Astrocyte of the cerebellum (primary cell): ENCODE results near the gene MRPL38.

Source experiments
- DNase-seq: peaks from one replicate; pipeline ENCODE4 v3.0.0-alpha.2; 2011; ENCODE audit warnings: low read depth
- H3K4me3 ChIP-seq: 2 replicates; pipeline ENCODE4 v1.5.1; 2011; ENCODE audit warnings: mild to moderate bottlenecking, low read depth, low read length, moderate library complexity
- in situ Hi-C: cut with HindIII; loops from 2 replicates; pipeline ENCODE4 v1.10.0; 2017; ENCODE audit warnings: low sequenced_read_pairs
- TF ChIP-seq, protein P1 (sequence below): IDR thresholded peaks from 2 replicates; pipeline ENCODE4 v1.5.1; 2012; ENCODE audit warnings: low read length, low read depth, moderate library complexity, mild to moderate bottlenecking; ENCODE audit errors: missing control alignments

MRPL38 gene

DNA sequence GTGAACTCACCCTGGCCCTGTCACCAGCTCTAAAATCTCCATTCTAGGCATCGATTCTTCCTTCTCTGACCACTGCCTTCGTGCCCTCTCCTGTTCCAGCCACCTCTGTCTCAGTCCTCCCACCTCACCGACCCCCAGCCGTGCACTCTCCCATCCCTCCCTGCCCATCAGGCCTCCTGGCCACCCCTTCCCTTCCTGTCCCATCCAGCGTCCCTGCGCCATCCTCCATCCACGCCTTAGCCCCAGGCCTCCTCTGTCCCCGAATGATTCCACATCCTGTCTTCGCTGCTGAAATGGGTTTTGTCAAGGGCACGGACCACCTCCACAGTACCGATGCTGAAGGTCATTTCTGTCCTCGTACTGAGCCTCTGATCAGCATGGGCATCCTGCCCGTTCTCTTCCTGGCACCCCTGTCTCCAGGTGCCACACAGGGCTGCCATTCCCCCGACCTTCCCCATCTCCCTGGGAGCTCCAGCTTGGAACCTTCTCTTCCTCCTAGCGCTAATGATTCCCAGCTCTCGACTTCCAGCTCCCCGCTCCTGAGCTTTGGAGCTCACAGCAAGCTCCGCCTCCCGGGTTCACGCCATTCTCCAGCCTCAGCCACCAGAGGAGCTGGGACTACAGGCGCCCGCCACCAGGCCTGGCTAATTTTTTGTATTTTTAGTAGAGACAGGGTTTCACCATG lies 10.5 kb downstream of the MRPL38 start:
- H3K4me3 ChIP-seq, result no peak overlapping the region
- in situ Hi-C loops, result no loop called here
- DNase-seq, result no peak
- TF ChIP-seq, protein P1, sequence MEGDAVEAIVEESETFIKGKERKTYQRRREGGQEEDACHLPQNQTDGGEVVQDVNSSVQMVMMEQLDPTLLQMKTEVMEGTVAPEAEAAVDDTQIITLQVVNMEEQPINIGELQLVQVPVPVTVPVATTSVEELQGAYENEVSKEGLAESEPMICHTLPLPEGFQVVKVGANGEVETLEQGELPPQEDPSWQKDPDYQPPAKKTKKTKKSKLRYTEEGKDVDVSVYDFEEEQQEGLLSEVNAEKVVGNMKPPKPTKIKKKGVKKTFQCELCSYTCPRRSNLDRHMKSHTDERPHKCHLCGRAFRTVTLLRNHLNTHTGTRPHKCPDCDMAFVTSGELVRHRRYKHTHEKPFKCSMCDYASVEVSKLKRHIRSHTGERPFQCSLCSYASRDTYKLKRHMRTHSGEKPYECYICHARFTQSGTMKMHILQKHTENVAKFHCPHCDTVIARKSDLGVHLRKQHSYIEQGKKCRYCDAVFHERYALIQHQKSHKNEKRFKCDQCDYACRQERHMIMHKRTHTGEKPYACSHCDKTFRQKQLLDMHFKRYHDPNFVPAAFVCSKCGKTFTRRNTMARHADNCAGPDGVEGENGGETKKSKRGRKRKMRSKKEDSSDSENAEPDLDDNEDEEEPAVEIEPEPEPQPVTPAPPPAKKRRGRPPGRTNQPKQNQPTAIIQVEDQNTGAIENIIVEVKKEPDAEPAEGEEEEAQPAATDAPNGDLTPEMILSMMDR, result no peak

DNA sequence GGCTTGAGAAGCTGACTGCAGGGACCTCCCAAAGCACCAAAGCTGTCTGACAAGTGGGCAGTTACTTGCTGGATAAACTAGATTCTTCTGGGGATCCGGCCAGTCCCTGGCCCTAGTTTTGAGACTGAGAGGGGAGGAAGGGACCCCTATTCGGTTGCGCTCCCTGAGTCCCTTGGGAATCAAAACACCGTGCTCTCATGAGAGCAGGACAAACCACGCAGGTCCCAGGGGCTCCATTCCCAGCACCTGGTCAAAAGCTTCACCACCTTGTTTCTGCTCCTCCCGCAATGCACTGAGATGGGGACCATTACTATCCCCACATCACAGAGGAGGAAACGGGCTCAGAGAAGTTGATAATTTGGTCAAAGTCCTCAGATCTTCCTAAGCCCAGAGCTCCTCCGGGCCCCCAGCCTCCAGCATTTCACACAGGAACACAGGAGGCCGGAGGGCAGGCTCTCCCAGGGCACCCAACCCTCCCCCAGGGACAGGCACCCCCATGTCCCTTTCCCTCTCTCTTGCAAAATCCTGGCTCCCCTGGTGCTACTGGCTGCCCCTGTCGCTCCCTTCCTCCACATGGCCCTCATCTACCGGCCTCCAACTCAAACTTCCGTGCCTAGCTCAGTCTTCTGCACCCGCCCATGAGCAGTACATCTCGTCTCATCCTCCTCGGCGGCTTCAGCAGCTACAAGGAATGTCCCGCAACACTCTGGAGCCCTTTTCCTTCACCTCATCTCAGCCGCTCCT lies 11.2 kb downstream of the MRPL38 start:
- no peak overlapping the region for H3K4me3 ChIP-seq
- in situ Hi-C loops, result no loop called here
- TF ChIP-seq, protein P1, result no peak
- no peak for DNase-seq

DNA sequence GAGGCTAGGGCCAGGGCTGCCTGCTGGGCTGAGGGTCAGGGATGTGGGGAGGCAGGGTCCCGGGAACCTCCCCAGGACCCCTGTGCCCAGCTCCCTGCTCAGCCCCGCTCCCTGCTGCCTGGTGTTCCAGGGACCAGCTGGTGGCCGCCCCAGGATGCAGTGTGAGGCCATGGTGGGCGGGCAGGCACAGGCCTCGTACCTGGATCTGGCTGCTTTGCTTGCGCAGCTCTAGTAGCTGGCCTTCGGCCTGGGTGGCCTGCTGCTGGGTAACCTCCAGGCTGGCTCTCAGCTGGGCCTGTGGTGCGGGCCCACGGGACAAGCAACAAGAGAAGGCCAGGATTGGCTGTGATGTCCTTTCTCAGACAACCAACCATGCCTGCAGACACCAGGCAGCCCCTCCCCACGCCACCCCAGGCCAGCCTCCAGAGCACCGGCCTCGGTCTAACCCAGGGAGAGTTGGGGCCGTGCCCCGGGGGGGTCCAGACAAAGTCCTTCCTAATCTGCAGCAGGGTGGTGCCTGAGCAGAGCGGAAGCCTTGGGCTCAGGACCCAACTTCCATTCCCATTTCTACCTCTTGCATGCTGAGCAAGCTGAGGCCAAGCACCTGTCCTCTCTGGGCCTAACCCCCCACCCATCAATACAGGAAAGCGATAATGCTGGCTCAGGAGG lies 12.0 kb downstream of the MRPL38 start:
- no peak for DNase-seq
- in situ Hi-C loops, result no loop called here
- TF ChIP-seq, protein P1, result no peak
- H3K4me3 ChIP-seq, result no peak overlapping the region

DNA sequence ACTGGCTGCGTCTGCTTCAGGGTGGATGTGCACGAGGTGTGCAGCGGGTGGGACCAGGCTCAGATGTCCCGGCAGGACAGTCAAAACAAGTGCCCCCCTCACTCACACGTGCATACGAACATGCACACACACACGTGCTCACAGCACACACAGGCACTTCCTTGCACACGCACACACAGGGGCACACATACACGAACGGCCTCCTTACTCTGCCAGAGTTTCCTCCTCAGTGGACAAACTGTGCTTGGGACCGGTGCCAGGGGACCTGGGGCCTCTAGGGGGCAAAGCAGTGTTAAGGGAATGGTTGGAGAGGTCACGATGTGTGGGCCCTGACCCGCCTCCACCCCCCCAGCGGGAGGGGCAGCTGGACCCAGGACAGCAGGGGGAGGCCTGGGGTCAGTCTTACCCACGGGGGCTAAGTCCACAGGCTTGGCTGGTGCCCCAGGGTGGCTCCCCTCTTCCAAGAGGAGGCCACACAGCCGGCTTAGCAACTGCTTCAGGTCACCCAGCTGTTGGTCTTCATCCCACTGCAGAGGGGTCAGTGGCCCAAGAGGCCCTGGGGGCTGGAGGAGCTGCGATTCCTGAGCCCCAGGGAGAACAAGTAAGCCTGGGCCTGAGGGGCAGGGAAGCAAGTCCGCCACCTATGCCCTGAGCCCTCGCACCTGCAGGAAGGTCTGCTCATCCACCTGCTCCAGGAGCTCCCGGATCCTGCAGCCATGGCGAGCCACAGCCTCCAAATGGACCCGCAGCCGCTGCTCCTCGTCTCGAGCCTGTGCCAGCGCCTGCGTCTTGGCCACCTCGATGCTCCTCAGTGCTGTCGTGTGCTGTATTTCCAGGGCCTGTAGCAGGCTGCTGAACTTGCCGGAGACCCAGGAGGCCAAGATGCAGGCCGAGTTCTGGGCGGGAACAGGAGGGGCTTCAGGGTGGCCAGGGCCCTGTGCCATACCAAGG lies 12.8 kb downstream of the MRPL38 start:
- H3K4me3 ChIP-seq, result no peak overlapping the region
- no peak for DNase-seq
- in situ Hi-C loops, result no loop called here
- TF ChIP-seq, protein P1, result no peak

DNA sequence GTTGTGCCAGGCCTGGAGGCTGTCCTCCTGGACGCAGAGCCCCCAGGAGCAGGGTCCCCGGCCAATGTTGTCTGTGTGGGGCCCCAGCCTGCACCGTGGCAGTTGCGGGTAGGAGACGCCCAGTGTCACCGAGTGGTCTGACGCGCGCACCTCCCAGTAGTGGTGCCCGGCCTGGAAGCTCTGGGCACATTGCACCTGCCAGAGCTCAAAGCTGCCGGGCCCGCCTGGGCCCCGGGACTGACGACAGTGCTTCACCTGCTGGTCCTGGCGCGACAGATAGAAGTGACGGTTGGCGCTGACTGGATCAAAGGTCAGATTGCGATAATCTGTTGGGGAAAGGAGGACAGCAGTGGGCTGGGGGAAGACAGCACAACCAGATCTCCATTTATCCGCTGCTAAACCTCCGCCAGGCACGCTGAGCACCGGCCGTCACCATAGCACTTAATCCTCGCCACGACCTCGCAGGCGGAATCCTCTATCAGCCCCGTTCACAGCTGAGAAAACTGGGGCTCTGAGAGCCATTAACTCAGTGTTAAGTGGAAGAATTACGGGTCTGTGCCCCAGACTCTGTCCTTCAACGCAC lies 13.6 kb downstream of the MRPL38 start:
- no peak for DNase-seq
- no peak overlapping the region for H3K4me3 ChIP-seq
- TF ChIP-seq, protein P1, result no peak
- in situ Hi-C loops, result no loop called here

DNA sequence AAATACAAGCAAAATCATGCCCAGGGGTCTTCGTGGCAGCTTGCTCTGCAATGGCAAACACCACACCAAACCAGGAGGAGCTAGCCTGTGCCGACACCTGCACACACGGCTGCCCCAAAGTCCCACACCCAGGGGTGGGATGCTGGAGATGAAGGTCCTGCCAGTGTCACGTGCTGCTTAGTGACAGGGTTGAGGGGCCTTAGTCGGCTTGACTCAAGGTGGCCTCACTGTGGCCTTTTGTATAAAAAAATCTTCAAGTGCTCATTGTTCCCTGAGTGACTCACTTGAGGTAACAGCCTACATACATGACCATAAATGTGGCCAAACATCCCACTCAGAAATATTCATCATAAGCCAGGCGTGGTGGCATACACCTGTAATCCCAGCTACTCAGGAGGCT lies 15.2 kb downstream of the MRPL38 start:
- DNase-seq, result no peak
- in situ Hi-C loops, result no loop called here
- TF ChIP-seq, protein P1, result no peak
- no peak overlapping the region for H3K4me3 ChIP-seq
